Measurements from ENCODE around the gene MAP7D1. TPM values are rescaled to one million over a fixed set of nuclear protein-coding genes. Genes with fewer than 3 reads are reported as not detected.

Gene MAP7D1
- total RNA-seq, 3 donors from 2014 or later = 67.4 to 78.0 (median 68.6) TPM

DNA sequence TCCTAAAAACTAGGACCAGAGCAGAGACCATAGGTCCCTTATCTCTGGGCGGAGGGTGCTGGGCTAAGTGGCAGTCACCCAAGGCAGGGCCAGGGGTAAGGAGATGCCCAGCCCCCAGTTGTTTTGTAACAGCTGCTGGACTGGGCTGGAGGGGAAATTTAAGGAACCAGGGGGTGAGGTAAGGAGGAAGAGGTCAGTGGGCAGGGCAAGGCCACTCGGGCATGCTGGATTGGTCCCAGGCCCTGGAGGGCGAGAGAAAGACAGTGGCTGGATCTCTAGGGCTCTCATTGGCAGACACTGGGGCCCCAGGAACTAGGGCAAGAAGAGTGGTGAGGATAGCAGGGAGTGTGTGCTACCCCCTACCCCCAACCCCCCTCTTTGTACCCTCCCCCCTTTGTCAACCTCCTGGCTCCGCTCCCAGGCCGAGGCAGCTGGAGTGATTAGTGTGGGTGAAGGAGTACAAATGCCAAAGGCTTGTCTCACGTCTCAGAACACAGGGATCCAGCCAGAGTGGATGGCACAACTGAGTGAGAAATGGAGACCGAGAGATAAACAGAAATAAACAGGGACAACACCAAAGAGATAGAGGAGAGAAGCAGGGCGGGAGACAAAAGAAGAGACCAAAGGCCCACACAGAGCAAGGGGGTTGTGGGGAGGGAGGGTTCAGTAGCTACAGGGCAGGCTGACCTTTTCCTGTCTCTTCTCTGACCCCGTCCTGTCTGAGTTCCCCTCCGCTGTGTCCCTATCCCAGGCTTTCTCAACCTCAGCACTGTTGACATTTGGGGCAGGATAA lies 47.8 kb downstream of the MAP7D1 start:
- no peak overlapping the region for H3K4me3 ChIP-seq
- no peaks in the 10 kb centered on the region for H3K36me3 ChIP-seq
- H3K9me3 ChIP-seq = no peaks in the 10 kb centered on the region
- H3K27me3 ChIP-seq = no peaks in the 10 kb centered on the region
- H3K4me1 ChIP-seq = peaks cover 0 to 23% of the 10 kb centered on the region in 2 donors
- no peak for TF ChIP-seq POLR2AphosphoS5 (IDR thresholded peaks at IDR 0.05)
- TF ChIP-seq, protein P1, sequence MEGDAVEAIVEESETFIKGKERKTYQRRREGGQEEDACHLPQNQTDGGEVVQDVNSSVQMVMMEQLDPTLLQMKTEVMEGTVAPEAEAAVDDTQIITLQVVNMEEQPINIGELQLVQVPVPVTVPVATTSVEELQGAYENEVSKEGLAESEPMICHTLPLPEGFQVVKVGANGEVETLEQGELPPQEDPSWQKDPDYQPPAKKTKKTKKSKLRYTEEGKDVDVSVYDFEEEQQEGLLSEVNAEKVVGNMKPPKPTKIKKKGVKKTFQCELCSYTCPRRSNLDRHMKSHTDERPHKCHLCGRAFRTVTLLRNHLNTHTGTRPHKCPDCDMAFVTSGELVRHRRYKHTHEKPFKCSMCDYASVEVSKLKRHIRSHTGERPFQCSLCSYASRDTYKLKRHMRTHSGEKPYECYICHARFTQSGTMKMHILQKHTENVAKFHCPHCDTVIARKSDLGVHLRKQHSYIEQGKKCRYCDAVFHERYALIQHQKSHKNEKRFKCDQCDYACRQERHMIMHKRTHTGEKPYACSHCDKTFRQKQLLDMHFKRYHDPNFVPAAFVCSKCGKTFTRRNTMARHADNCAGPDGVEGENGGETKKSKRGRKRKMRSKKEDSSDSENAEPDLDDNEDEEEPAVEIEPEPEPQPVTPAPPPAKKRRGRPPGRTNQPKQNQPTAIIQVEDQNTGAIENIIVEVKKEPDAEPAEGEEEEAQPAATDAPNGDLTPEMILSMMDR (IDR thresholded peaks at IDR 0.05) = no peak
- TF ChIP-seq POLR2A (IDR thresholded peaks at IDR 0.05) = no peak
- intact Hi-C loops (cut with DNase I; ENCODE audit: low total_unique reads) = no loop called here
- H3K27ac ChIP-seq = peak overlapping the region; percentile 92 to 96
- DNase-seq (ENCODE audit: low spot score in 2 of 2) = peak; percentile 58 to 69

DNA sequence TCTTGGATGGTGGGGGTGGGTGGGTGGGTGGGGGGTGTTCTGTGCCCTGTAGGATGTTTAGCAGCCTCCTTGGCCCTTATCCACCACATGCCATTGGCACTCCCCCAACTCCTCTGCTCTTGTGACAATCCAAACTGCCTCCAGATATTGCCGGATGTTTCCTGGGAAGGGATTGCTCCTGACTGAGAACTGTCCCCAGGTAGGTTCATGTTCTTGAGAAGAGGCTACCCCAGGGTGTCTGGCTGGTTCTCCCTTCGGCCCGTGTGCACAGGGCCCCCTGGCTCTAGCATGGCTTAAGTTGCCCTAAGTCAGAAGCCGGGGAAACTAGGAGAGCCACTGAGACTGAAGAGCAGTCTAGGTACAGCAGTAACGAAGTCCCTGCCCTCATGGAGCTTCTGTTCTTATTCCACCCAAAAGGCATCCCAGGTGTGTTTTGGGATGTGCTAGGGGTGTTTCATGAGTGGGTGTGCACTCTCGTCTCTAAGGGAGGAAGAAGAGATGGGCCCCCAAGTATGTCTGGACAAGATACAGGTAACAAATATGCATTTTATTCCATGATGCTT lies 48.5 kb downstream of the MAP7D1 start:
- Histone ChIP-seq H3K4me1 (peaks cover 1 to 24% of the 10 kb centered on the region in 2 donors), H3K27me3 (no peaks in the 10 kb centered on the region), H3K4me3 (peak overlapping the region in 1 of 3 donors; percentile 13), H3K9me3 (no peaks in the 10 kb centered on the region), H3K36me3 (no peaks in the 10 kb centered on the region), H3K27ac (peak overlapping the region; percentile 92 to 96)
- no peak for TF ChIP-seq POLR2A (IDR thresholded peaks at IDR 0.05)
- peak in 1 of 3 donors; percentile 14 for TF ChIP-seq POLR2AphosphoS5 (IDR thresholded peaks at IDR 0.05)
- intact Hi-C loops (cut with DNase I; ENCODE audit: low total_unique reads) = no loop called here
- DNase-seq (ENCODE audit: low spot score in 2 of 2) = peak; percentile 84 to 86

DNA sequence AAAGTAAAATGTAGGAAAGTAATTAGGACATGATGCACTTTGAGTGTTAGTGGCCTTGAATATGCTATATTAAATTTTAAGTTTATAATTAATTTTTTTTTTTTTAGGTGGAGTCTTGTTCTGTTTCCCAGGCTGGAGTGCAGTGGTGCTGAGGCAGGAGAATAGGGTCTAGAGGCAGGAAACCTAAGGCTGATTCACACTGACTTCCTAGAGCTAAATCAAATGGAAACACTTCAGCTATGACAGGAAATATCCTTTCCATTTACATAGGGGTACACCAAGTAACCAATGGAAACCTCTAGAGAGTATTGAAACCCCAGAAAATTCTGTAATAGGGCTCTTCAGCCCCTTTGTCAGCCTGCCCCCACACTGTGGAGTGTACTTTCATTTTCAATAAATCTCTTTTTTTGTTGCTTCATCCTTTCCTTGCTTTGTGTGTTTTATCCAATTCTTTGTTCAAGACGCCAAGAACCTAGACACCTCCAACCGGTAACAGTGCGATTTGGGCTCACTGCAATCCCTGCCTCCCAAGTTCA lies 50.4 kb downstream of the MAP7D1 start:
- H3K27me3 ChIP-seq = no peaks in the 10 kb centered on the region
- peak overlapping the region; percentile 90 to 96 for H3K27ac ChIP-seq
- no peaks in the 10 kb centered on the region for H3K36me3 ChIP-seq
- DNase-seq (ENCODE audit: low spot score in 2 of 2) = no peak
- peaks cover 5 to 27% of the 10 kb centered on the region in 2 donors for H3K4me1 ChIP-seq
- intact Hi-C loops (cut with DNase I; ENCODE audit: low total_unique reads) = no loop called here
- TF ChIP-seq, protein P1 (IDR thresholded peaks at IDR 0.05) = no peak
- TF ChIP-seq POLR2AphosphoS5 (IDR thresholded peaks at IDR 0.05) (no peak), POLR2A (IDR thresholded peaks at IDR 0.05) (no peak)
- H3K4me3 ChIP-seq = no peak overlapping the region
- no peaks in the 10 kb centered on the region for H3K9me3 ChIP-seq

DNA sequence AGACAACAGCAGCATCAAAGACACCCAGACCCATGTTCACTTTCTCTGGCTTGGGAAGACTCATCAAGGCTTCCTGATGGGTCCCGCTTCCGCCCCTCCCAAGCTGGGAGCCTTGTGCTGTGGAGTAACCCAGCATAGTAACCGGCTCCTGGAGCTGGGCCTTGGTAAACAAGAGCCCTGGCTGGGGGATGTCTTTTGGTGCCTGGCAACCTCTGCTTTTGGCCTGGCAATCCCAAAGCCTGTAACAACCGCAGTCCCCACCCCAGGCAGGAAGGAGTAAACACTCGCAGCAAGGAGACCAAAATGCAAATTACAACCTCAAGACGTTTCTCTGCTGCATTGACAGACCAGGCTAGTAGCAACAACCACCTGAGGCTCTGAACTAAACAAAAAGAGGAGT lies 51.4 kb downstream of the MAP7D1 start:
- no peaks in the 10 kb centered on the region for H3K36me3 ChIP-seq
- intact Hi-C loops (cut with DNase I; ENCODE audit: low total_unique reads) = no loop called here
- TF ChIP-seq POLR2AphosphoS5 (IDR thresholded peaks at IDR 0.05) = peak in 2 of 3 donors; percentile 25 to 66
- TF ChIP-seq, protein P1 (IDR thresholded peaks at IDR 0.05) = no peak
- no peak for TF ChIP-seq POLR2A (IDR thresholded peaks at IDR 0.05)
- no peaks in the 10 kb centered on the region for H3K9me3 ChIP-seq
- peak overlapping the region in 2 of 3 donors; percentile 32 to 49 for H3K4me3 ChIP-seq
- H3K27me3 ChIP-seq = no peaks in the 10 kb centered on the region
- peak; percentile 88 to 90 for DNase-seq (ENCODE audit: low spot score in 2 of 2)
- peak overlapping the region; percentile 90 to 96 for H3K27ac ChIP-seq
- H3K4me1 ChIP-seq = peaks cover 5 to 27% of the 10 kb centered on the region in 2 donors

DNA sequence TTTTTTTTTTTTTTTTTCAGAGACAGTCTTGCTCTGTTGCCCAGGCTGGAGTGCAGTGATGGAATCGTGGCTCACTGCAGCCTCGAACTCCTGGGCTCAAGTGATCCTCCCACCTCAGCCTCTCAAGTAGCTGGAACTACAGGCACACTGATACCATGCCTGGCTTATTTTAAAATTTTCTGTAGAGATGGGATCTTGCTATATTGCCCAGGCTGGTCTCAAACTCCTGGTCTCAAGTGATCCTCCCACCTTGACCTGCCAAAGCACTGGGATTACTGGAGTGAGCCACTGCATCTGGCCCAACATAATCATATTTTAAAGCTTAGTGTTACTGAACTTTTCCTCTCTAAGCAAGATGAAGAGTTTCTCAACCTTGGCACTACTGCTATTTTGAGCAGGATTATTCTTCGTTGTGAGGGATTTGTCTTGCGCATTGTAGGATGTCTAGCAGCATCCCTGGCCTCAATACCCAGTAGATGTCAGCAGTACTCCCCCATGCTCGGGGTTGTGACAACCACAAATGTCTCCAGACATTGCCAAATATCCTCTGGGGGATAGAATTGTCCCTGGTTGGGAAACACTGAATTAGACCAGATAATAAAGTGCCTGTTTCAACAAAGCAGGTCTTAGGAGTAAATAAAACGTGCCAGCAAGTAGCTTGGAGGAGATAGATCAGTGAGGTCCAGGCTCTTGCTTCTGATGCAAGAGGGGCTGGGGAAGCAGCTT lies 53.2 kb downstream of the MAP7D1 start:
- Histone ChIP-seq H3K27me3 (no peaks in the 10 kb centered on the region), H3K27ac (peak overlapping the region; percentile 68 to 80), H3K9me3 (no peaks in the 10 kb centered on the region), H3K4me3 (no peak overlapping the region), H3K36me3 (no peaks in the 10 kb centered on the region), H3K4me1 (peaks cover 5 to 20% of the 10 kb centered on the region in 2 donors)
- peak in 1 of 2 donors; percentile 60 for DNase-seq (ENCODE audit: low spot score in 2 of 2)
- intact Hi-C loops (cut with DNase I; ENCODE audit: low total_unique reads) = no loop called here
- TF ChIP-seq, protein P1 (IDR thresholded peaks at IDR 0.05) = no peak
- peak in 1 of 3 donors; percentile 39 for TF ChIP-seq POLR2AphosphoS5 (IDR thresholded peaks at IDR 0.05)
